B cell (primary cell): ENCODE data around the gene IFI27L2. TPM values are rescaled to one million over a fixed set of nuclear protein-coding genes. Genes with fewer than 3 reads are reported as not detected.

Source experiments
- ATAC-seq: fragments of 200-7000 bp; cut with Tn5 transposase; one replicate; pipeline ENCODE4 v1.10.0; 2021; ENCODE audit warnings: low read depth, mild to moderate bottlenecking, moderate number of reproducible peaks, moderate library complexity
- CTCF ChIA-PET: fragments of 350-600 bp; sonication (Branson Sonifier 250); formaldehyde crosslinking; loops from one replicate; lab custom pipeline; 2021; ENCODE audit warnings: antibody characterized with exemption, inconsistent platforms; lab: Charles Lee
- POLR2A ChIA-PET: fragments of 350-600 bp; sonication (Branson Sonifier 250); formaldehyde crosslinking; loops from one replicate; lab custom pipeline; 2021; ENCODE audit warnings: antibody characterized with exemption; lab: Charles Lee
- DNase-seq: peaks from one replicate; pipeline ENCODE4 v3.0.0; 2013
- H2AFZ ChIP-seq: 2 replicates; pipeline ENCODE4 v1.6.1; 2012; ENCODE audit warnings: mild to moderate bottlenecking, low read depth, low read length; ENCODE audit not compliant: insufficient read depth, poor library complexity, severe bottlenecking
- H3K27ac ChIP-seq, 2 donors: 1 replicate in 1 of 2; 2 replicates in 1 of 2; pipeline ENCODE4 v1.5.1; 2012 to 2013; ENCODE audit warnings: low read length in 2 of 2, mild to moderate bottlenecking in 2 of 2, moderate library complexity in 1 of 2
- H3K27me3 ChIP-seq, 4 experiments: fragments of 200-600 bp in 1 of 4; sonication (generic) in 1 of 4; replicated peaks in 1 of 4; 1 replicate in 2 of 4; 2 replicates in 2 of 4; pipeline versions ENCODE4 v1.6.1 to v1.7.0; 2013 to 2016; ENCODE audit warnings: low read length in 3 of 4, mild to moderate bottlenecking in 2 of 4, mixed read lengths in 1 of 4, moderate library complexity in 1 of 4; ENCODE audit not compliant: insufficient read depth in 4 of 4, control insufficient read depth in 3 of 4; ENCODE audit errors: control extremely low read depth in 1 of 4
- H3K36me3 ChIP-seq, 2 experiments: replicated peaks in 1 of 2; 1 replicate in 1 of 2; 2 replicates in 1 of 2; pipeline versions ENCODE4 v1.6.1 to v1.7.1; 2013; ENCODE audit warnings: low read length in 1 of 2; ENCODE audit not compliant: insufficient read depth in 2 of 2, control insufficient read depth in 1 of 2; ENCODE audit errors: control extremely low read depth in 1 of 2, extremely low read depth in 1 of 2
- H3K4me1 ChIP-seq, 2 donors: fragments of 200-600 bp in 1 of 2; sonication (generic) in 1 of 2; 1 replicate in 1 of 2; 2 replicates in 1 of 2; pipeline versions ENCODE4 v1.5.1 to v1.6.1; 2013 to 2017; ENCODE audit warnings: low read length in 2 of 2; ENCODE audit not compliant: control insufficient read depth in 2 of 2, insufficient read depth in 2 of 2
- H3K4me2 ChIP-seq: replicated peaks from 2 replicates; pipeline ENCODE3; 2012; ENCODE audit warnings: mild to moderate bottlenecking, low read depth, low read length; ENCODE audit not compliant: poor library complexity, severe bottlenecking
- H3K4me3 ChIP-seq, 5 experiments: fragments of 200-600 bp in 1 of 5; sonication (generic) in 1 of 5; 1 replicate in 3 of 5; 2 replicates in 2 of 5; pipeline versions ENCODE4 v1.5.1 to v1.7.0; 2011 to 2016; ENCODE audit warnings: low read length in 4 of 5, mild to moderate bottlenecking in 4 of 5, low read depth in 2 of 5, control low read depth in 1 of 5, moderate library complexity in 1 of 5; ENCODE audit not compliant: insufficient read depth in 1 of 5; ENCODE audit errors: control extremely low read depth in 1 of 5, extremely low read depth in 1 of 5
- H3K79me2 ChIP-seq: fragments of 200-600 bp; sonication (generic); one replicate; pipeline ENCODE4 v1.6.0; 2016; ENCODE audit warnings: low read length; ENCODE audit not compliant: control insufficient read depth, insufficient read depth
- H3K9ac ChIP-seq: fragments of 200-600 bp; sonication (generic); 2 replicates; pipeline ENCODE4 v1.6.1; 2017; ENCODE audit warnings: mild to moderate bottlenecking, low read length, moderate library complexity
- H3K9me3 ChIP-seq, 3 donors: one replicate each; pipeline versions ENCODE4 v1.6.1 to v1.7.1; 2013; ENCODE audit warnings: low read length in 2 of 3; ENCODE audit not compliant: control insufficient read depth in 2 of 3, insufficient read depth in 1 of 3; ENCODE audit errors: control extremely low read depth in 1 of 3
- H4K20me1 ChIP-seq: 2 replicates; pipeline ENCODE4 v1.6.0; 2012; ENCODE audit warnings: mild to moderate bottlenecking, low read length; ENCODE audit not compliant: insufficient read depth, control insufficient read depth, poor library complexity, severe bottlenecking
- H3K27ac Mint-ChIP-seq: one replicate; pipeline ENCODE4 v1.8.0; 2021; ENCODE audit warnings: mixed read lengths
- H3K27me3 Mint-ChIP-seq: one replicate; pipeline ENCODE4 v1.8.0; 2021; ENCODE audit warnings: mixed read lengths
- H3K4me1 Mint-ChIP-seq: one replicate; pipeline ENCODE4 v1.8.0; 2021; ENCODE audit warnings: mixed read lengths
- H3K4me3 Mint-ChIP-seq: one replicate; pipeline ENCODE4 v1.8.0; 2021; ENCODE audit warnings: mixed read lengths
- H3K9me3 Mint-ChIP-seq: one replicate; pipeline ENCODE4 v1.8.0; 2022; ENCODE audit warnings: mixed read lengths; ENCODE audit not compliant: insufficient read depth
- CTCF ChIP-seq: fragments of 200-600 bp; IDR thresholded peaks from one replicate; pipeline ENCODE4 v1.8.0; 2022; ENCODE audit warnings: antibody characterized with exemption, mild to moderate bottlenecking
- EZH2 ChIP-seq: IDR thresholded peaks from 2 replicates; pipeline ENCODE4 v1.6.1; 2012; ENCODE audit warnings: borderline replicate concordance, low read depth, mild to moderate bottlenecking, moderate library complexity, low read length; ENCODE audit not compliant: insufficient read depth, poor library complexity, severe bottlenecking
- WGBS: methylation state at CpG from one replicate; pipeline ENCODE4 v1.1.5; 2013; ENCODE audit warnings: missing lambda C conversion rate; ENCODE audit not compliant: insufficient coverage; 5-methylcytosine and 5-hydroxymethylcytosine counted together
- intact Hi-C: fragments of 100-400 bp; cut with micrococcal nuclease; formaldehyde crosslinking; loops from one replicate; pipeline ENCODE4 v1.10.0; 2022
- polyA plus RNA-seq: library from polyadenylated mRNA; depleted of rRNA; stranded (reverse); fragments of >200 nt; gene quantifications from 2 replicates; pipeline ENCODE4 v1.2.3, GENCODE V29; 2012
- total RNA-seq, 2 donors: library from RNA; stranded (reverse); fragments of 120-200 nt in 1 of 2; gene quantifications; 1 replicate in 1 of 2; 2 replicates in 1 of 2; pipeline versions ENCODE4 v1.2.3 to v1.2.4, GENCODE V29; 2013 to 2022

Gene IFI27L2
- total and polyA plus RNA-seq, 2 donors (not counting 1 experiment from before 2014, with no cell fraction given): 30.2 to 57.4 TPM

- Histone ChIP-seq H3K4me3 (no peak overlapping the region), H3K27me3 (peaks cover 0 to 31% (median 0%) of the 10 kb centered on the region in 4 experiments), H3K79me2 (no peaks in the 10 kb centered on the region), H3K36me3 (no peaks in the 10 kb centered on the region), H4K20me1 (no peaks in the 10 kb centered on the region), H3K9me3 (peaks cover 0 to 17% (median 17%) of the 10 kb centered on the region in 3 donors), H2AFZ (no peak overlapping the region), H3K4me2 (no peak overlapping the region), H3K4me1 (no peaks in the 10 kb centered on the region), H3K27ac (no peak overlapping the region), H3K9ac (no peak overlapping the region)
- H3K4me3 Mint-ChIP-seq: no peak overlapping the region
- ChIA-PET CTCF (no interaction called here), POLR2A (no interaction called here)
- intact Hi-C loops: no loop called here
- WGBS: no CpG with 5 or more reads among the region's 10 CpGs
- H3K4me1 Mint-ChIP-seq: no peaks in the 10 kb centered on the region
- ATAC-seq (no peak), DNase-seq (no peak)
- no peak overlapping the region for H3K27ac Mint-ChIP-seq
- H3K9me3 Mint-ChIP-seq: peaks cover 13% of the 10 kb centered on the region
- TF ChIP-seq CTCF (no peak), EZH2 (no peak)
- peaks cover 48% of the 10 kb centered on the region for H3K27me3 Mint-ChIP-seq
Measured at GRCh38 chr14:94116701-94117100, 12.7 kb downstream of the IFI27L2 start.

GRCh38 chr14:94115631-94116030 lies 13.8 kb downstream of the IFI27L2 start:
- Mint-ChIP-seq H3K4me3 (no peak overlapping the region), H3K9me3 (peaks cover 10% of the 10 kb centered on the region), H3K27me3 (peaks cover 37% of the 10 kb centered on the region), H3K27ac (no peak overlapping the region), H3K4me1 (no peaks in the 10 kb centered on the region)
- H2AFZ ChIP-seq: no peak overlapping the region
- no peak for TF ChIP-seq CTCF
- no peak for TF ChIP-seq EZH2
- no peak overlapping the region for H3K27ac ChIP-seq
- peaks cover 0 to 29% (median 0%) of the 10 kb centered on the region in 4 experiments for H3K27me3 ChIP-seq
- peaks cover 0 to 15% (median 14%) of the 10 kb centered on the region in 3 donors for H3K9me3 ChIP-seq
- ChIA-PET CTCF (interaction anchor here (0.9 kb wide), 1 partner anchor 79 kb away, joined by 3 read pairs; no protein-coding TSS in a partner anchor), POLR2A (no interaction called here)
- H3K4me3 ChIP-seq: no peak overlapping the region
- no peaks in the 10 kb centered on the region for H4K20me1 ChIP-seq
- H3K4me2 ChIP-seq: no peak overlapping the region
- H3K79me2 ChIP-seq: no peaks in the 10 kb centered on the region
- no peaks in the 10 kb centered on the region for H3K4me1 ChIP-seq
- WGBS: 96% methylated on average over 7 of the region's 15 CpGs
- intact Hi-C loops: no loop called here
- no peak overlapping the region for H3K9ac ChIP-seq
- ATAC-seq: no peak
- H3K36me3 ChIP-seq: no peaks in the 10 kb centered on the region
- DNase-seq: no peak
